ENCODE data around the gene TNFSF10. TPM values are rescaled to one million over a fixed set of nuclear protein-coding genes. Genes with fewer than 3 reads are reported as not detected.

Gene TNFSF10
- total and polyA plus RNA-seq, 2 of the 8 experiments (the other 6 are each of a cell fraction or from before 2014, with no cell fraction given), result 0.06 TPM; not detected in 1

DNA sequence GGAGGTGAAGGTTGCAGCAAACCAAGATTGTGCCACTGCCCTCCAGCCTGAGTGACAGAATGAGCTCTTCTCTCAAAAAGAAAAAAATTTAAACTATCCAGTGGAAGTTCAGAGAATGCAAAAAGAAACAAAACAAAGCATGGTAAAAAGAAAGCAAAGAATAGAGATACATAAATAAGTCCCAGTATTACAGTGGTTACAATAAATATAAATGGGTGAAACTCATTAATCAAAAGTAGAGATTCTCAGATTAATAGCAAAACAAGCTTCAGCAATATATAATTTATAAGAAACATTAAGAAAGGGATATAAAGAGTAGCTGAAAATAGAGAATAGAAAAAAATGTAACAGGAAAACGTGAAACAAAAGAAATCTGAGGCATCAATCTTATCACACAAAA, 51.3 kb downstream of the TNFSF10 start:
- no peaks in the 10 kb centered on the region for H3K4me1 ChIP-seq (replicated peaks in 1 of 4; ENCODE audit: control insufficient read depth in 3 of 4, insufficient read depth in 4 of 4, low read length in 3 of 4)

More for the DNA sequence above, 51.3 kb downstream of the TNFSF10 start:
- H4K91ac ChIP-seq (replicated peaks; ENCODE audit: insufficient read length, low read length), result no peak overlapping the region
- H3K23ac ChIP-seq (ENCODE audit: insufficient read length), result no peak overlapping the region
- TF ChIP-seq TBP (IDR thresholded peaks at IDR 0.05; ENCODE audit: low read depth, low read length), result no peak
- TF ChIP-seq CHD2 (IDR thresholded peaks at IDR 0.05; ENCODE audit: low read length), result no peak
- no peak for TF ChIP-seq CBX8 (IDR thresholded peaks at IDR 0.05; ENCODE audit: borderline replicate concordance, low read depth, low read length)
- no peak overlapping the region for H2BK20ac ChIP-seq (ENCODE audit: low read length)
- H3K18ac ChIP-seq (ENCODE audit: extremely low read depth, low read length), result no peak overlapping the region
- H3K27ac ChIP-seq (ENCODE audit: low read depth, low read length), result no peak overlapping the region
- no peak overlapping the region for H3K4ac ChIP-seq (replicated peaks; ENCODE audit: insufficient read length, low read depth, low read length)
- H3K79me2 ChIP-seq (ENCODE audit: control insufficient read depth in 1 of 2, insufficient read depth in 2 of 2, low read length in 2 of 2), result no peaks in the 10 kb centered on the region
- no peak overlapping the region for H2BK12ac ChIP-seq (ENCODE audit: low read depth, low read length)
- H2BK120ac ChIP-seq (replicated peaks; ENCODE audit: low read depth, low read length), result no peak overlapping the region
- no peak overlapping the region for H2AFZ ChIP-seq (ENCODE audit: low read length)
- no peaks in the 10 kb centered on the region for H3K36me3 ChIP-seq (ENCODE audit: control insufficient read depth in 2 of 4, insufficient read depth in 4 of 4, low read length in 3 of 4)
- H3K23me2 ChIP-seq (ENCODE audit: low read depth, low read length), result no peaks in the 10 kb centered on the region
- H3K4me3 ChIP-seq (ENCODE audit: extremely low read depth in 1 of 4, insufficient read depth in 2 of 4, low read depth in 3 of 4, low read length in 4 of 4), result no peak overlapping the region
- ChIA-PET POLR2A (ENCODE audit: partially characterized antibody) (interaction anchor here (0.9 kb wide), 1 partner anchor 133 kb away, joined by 3 read pairs; no protein-coding TSS in a partner anchor), CTCF (ENCODE audit: partially characterized antibody) (no interaction called here)
- 87% methylated on average over 1 of the region's 1 CpG; no CpG with 5 or more reads in 1 of the 2 experiments for WGBS, 2 experiments (ENCODE audit: extremely low coverage in 1 of 2, insufficient coverage in 1 of 2, insufficient read length in 1 of 2, insufficient replicate concordance in 2 of 2, low coverage in 1 of 2, low lambda C conversion rate in 2 of 2, missing lambda C conversion rate in 1 of 2)
- H4K5ac ChIP-seq (ENCODE audit: insufficient read length, low read depth, low read length), result no peak overlapping the region
- H3K4me2 ChIP-seq (ENCODE audit: insufficient read depth in 1 of 2, low read depth in 2 of 2, low read length in 2 of 2), result no peak overlapping the region
- no peaks in the 10 kb centered on the region for H3K79me1 ChIP-seq (ENCODE audit: low read depth, low read length)
- H2BK15ac ChIP-seq (ENCODE audit: low read length), result no peak overlapping the region
- H3K9me3 ChIP-seq (ENCODE audit: insufficient read depth in 2 of 2, low read depth in 1 of 2, low read length in 1 of 2), result no peaks in the 10 kb centered on the region; a peak in 1 of 4 replicates
- FAIRE-seq, result no peak
- H3K14ac ChIP-seq (ENCODE audit: insufficient read length), result no peak overlapping the region
- H3K27me3 ChIP-seq (replicated peaks in 1 of 4; ENCODE audit: control insufficient read depth in 3 of 4, extremely low read depth in 1 of 4, insufficient read depth in 3 of 4, low read length in 3 of 4), result no peaks in the 10 kb centered on the region
- H4K8ac ChIP-seq (ENCODE audit: extremely low read depth, insufficient read depth, low read length), result no peak overlapping the region
- no peaks in the 10 kb centered on the region for H4K20me1 ChIP-seq (replicated peaks in 1 of 2; ENCODE audit: control insufficient read depth in 1 of 2, insufficient read depth in 2 of 2, low read length in 2 of 2)
- DNase-seq (ENCODE audit: low read depth in 1 of 2, low spot score in 2 of 2), result no peak
- H3K9ac ChIP-seq (replicated peaks in 1 of 4; ENCODE audit: extremely low read depth in 1 of 4, low read depth in 3 of 4, low read length in 3 of 4), result no peak overlapping the region
- no peak overlapping the region for H2AK5ac ChIP-seq (ENCODE audit: low read depth, low read length)
- H3K56ac ChIP-seq (replicated peaks; ENCODE audit: insufficient read length, low read depth, low read length), result no peak overlapping the region
- H2BK5ac ChIP-seq (ENCODE audit: low read depth, low read length), result no peak overlapping the region

All from H1 (cell line).